Omental fat pad (tissue), 4 donors: ENCODE results near the gene ERP27. TPM values are rescaled to one million over a fixed set of nuclear protein-coding genes. Genes with fewer than 3 reads are reported as not detected.

Experiments
- ATAC-seq: fragments of 150-250 bp; one replicate; pipeline ENCODE4 v1.9.1; 2016; ENCODE audit warnings: mild to moderate bottlenecking, moderate library complexity; ENCODE audit not compliant: low FRiP score
- DNase-seq: peaks from one replicate; pipeline ENCODE4 v3.0.0-alpha.2; 2019; ENCODE audit warnings: low spot score
- CTCF ChIP-seq, 3 donors: fragments of 450-650 bp; IDR thresholded peaks; one replicate each; pipeline ENCODE4 v1.5.1; 2016 to 2017; ENCODE audit warnings: antibody characterized with exemption in 3 of 3, mild to moderate bottlenecking in 3 of 3, moderate library complexity in 2 of 3
- total RNA-seq, 4 donors: library from RNA; depleted of rRNA; stranded (reverse); fragments of >200 nt; gene quantifications; one replicate each; pipeline ENCODE4 v1.1.0, GENCODE V29; 2016

ERP27 gene
- total RNA-seq, 4 donors from 2014 or later: 0.56 to 0.60 TPM; not detected in 2

- ATAC-seq: no peak
- no peak for TF ChIP-seq CTCF (IDR thresholded peaks at IDR 0.05)
- DNase-seq: no peak
These were observed 6.4 kb downstream of the ERP27 start for GRCh38 chr12:14931791-14932560.

GRCh38 chr12:14931359-14931758, 7.0 kb downstream of the ERP27 start:
- no peak for ATAC-seq
- TF ChIP-seq CTCF (IDR thresholded peaks at IDR 0.05): no peak
- DNase-seq: no peak

- TF ChIP-seq CTCF (IDR thresholded peaks at IDR 0.05): no peak
- ATAC-seq (no peak), DNase-seq (no peak)
These were observed 8.0 kb downstream of the ERP27 start for GRCh38 chr12:14930299-14930698.

- DNase-seq: no peak
- ATAC-seq: no peak
- no peak for TF ChIP-seq CTCF (IDR thresholded peaks at IDR 0.05)
These were observed 9.4 kb downstream of the ERP27 start for GRCh38 chr12:14928931-14929330.

- DNase-seq (no peak), ATAC-seq (no peak)
- no peak for TF ChIP-seq CTCF (IDR thresholded peaks at IDR 0.05)
These were observed 11.1 kb downstream of the ERP27 start for GRCh38 chr12:14927267-14927666.

- TF ChIP-seq CTCF (IDR thresholded peaks at IDR 0.05): no peak
- DNase-seq (no peak), ATAC-seq (no peak)
These were observed 13.8 kb downstream of the ERP27 start for GRCh38 chr12:14924541-14924940.

GRCh38 chr12:14923944-14924343, 14.4 kb downstream of the ERP27 start:
- TF ChIP-seq CTCF (IDR thresholded peaks at IDR 0.05): no peak
- no peak for ATAC-seq
- DNase-seq: no peak
